Natural killer cell (primary cell): ENCODE data around the gene COL25A1. TPM values are rescaled to one million over a fixed set of nuclear protein-coding genes. Genes with fewer than 3 reads are reported as not detected.

Experiments
- ATAC-seq, 3 donors: fragments of 150-1000 bp in 2 of 3; fragments of 200-7000 bp in 1 of 3; cut with Tn5 transposase; 1 replicate in 1 of 3; 2 replicates in 2 of 3; pipeline ENCODE4 v1.10.0; 2021; ENCODE audit warnings: mild to moderate bottlenecking in 2 of 3, moderate library complexity in 2 of 3
- DNase-seq, 2 donors: peaks; one replicate each; pipeline versions ENCODE4 v3.0.0 to v3.0.0-alpha.2; 2013 to 2021; ENCODE audit warnings: mixed read lengths in 1 of 2
- H3K27ac ChIP-seq: one replicate; pipeline ENCODE4 v1.5.1; 2013; ENCODE audit warnings: mild to moderate bottlenecking, low read length
- H3K27me3 ChIP-seq: one replicate; pipeline ENCODE4 v1.6.1; 2013; ENCODE audit warnings: low read length; ENCODE audit not compliant: control insufficient read depth, insufficient read depth
- H3K36me3 ChIP-seq: one replicate; pipeline ENCODE4 v1.6.1; 2013; ENCODE audit warnings: low read length; ENCODE audit not compliant: control insufficient read depth, insufficient read depth
- H3K4me1 ChIP-seq: one replicate; pipeline ENCODE4 v1.6.1; 2013; ENCODE audit warnings: low read length; ENCODE audit not compliant: control insufficient read depth, insufficient read depth
- H3K4me3 ChIP-seq: one replicate; pipeline ENCODE4 v1.5.1; 2013; ENCODE audit warnings: low read length
- H3K9me3 ChIP-seq: one replicate; pipeline ENCODE4 v1.6.1; 2013; ENCODE audit warnings: low read length; ENCODE audit not compliant: control insufficient read depth, insufficient read depth
- H3K27ac Mint-ChIP-seq, 2 donors: one replicate each; pipeline ENCODE4 v1.8.0; 2022; ENCODE audit warnings: mild to moderate bottlenecking in 2 of 2, mixed read lengths in 2 of 2, moderate library complexity in 1 of 2
- H3K27me3 Mint-ChIP-seq, 2 donors: one replicate each; pipeline ENCODE4 v1.8.0; 2022; ENCODE audit warnings: low read depth in 2 of 2, mixed read lengths in 2 of 2
- H3K36me3 Mint-ChIP-seq: one replicate; pipeline ENCODE4 v1.8.0; 2022; ENCODE audit warnings: mixed read lengths
- H3K4me1 Mint-ChIP-seq, 2 donors: one replicate each; pipeline ENCODE4 v1.8.0; 2022; ENCODE audit warnings: mixed read lengths in 2 of 2
- H3K4me3 Mint-ChIP-seq: one replicate; pipeline ENCODE4 v1.8.0; 2022; ENCODE audit warnings: mild to moderate bottlenecking, moderate library complexity, mixed read lengths
- H3K9me3 Mint-ChIP-seq, 2 donors: one replicate each; pipeline ENCODE4 v1.8.0; 2022; ENCODE audit warnings: mixed read lengths in 2 of 2
- CTCF ChIP-seq: fragments of 200-600 bp; IDR thresholded peaks from one replicate; pipeline ENCODE4 v1.8.0; 2022; ENCODE audit warnings: antibody characterized with exemption
- WGBS: methylation state at CpG from one replicate; pipeline ENCODE4 v1.1.7; 2013; ENCODE audit warnings: missing lambda C conversion rate; ENCODE audit not compliant: insufficient coverage; 5-methylcytosine and 5-hydroxymethylcytosine counted together
- intact Hi-C: fragments of 100-400 bp; cut with micrococcal nuclease; formaldehyde crosslinking; loops from one replicate; pipeline ENCODE4 v1.14.2; 2022
- total RNA-seq, 4 donors: library from RNA; stranded (reverse); fragments of 120-200 nt in 1 of 4; gene quantifications; one replicate each; pipeline versions ENCODE4 v1.2.3 to v1.2.4, GENCODE V29; 2013 to 2022

COL25A1 gene
- under 1 TPM in 1 of 3 donors, not detected in 2; 0.08 TPM for total RNA-seq
- 0.07 TPM for total RNA-seq (2013)

GRCh38 chr4:109302361-109303139 is at the start of gene COL25A1:
Gene COL25A1 (minus strand): TSS chr4:109302658.
- peak within 1 kb of the TSS in 1 of 2 donors; percentile 45 for H3K27ac Mint-ChIP-seq
- peaks cover 20 to 27% of the 10 kb centered on the region in 2 donors for H3K4me1 Mint-ChIP-seq
- Histone ChIP-seq H3K4me3 (peak within 1 kb of the TSS; percentile 34), H3K27ac (no peak within 1 kb of the TSS), H3K4me1 (peaks cover 19% of the 10 kb centered on the region), H3K27me3 (peaks cover 59% of the 10 kb centered on the region), H3K36me3 (no peaks in the 10 kb centered on the region), H3K9me3 (no peaks in the 10 kb centered on the region)
- peak within 1 kb of the TSS; percentile 82 for H3K4me3 Mint-ChIP-seq
- no peaks in the 10 kb centered on the region for H3K36me3 Mint-ChIP-seq
- 2% methylated on average over 75 of the region's 76 CpGs for whole genome bisulfite sequencing
- no peak for TF ChIP-seq CTCF
- no peaks in the 10 kb centered on the region for H3K9me3 Mint-ChIP-seq
- DNase-seq: peak; percentile 21 to 66
- H3K27me3 Mint-ChIP-seq: peaks cover 51 to 60% of the 10 kb centered on the region in 2 donors
- intact Hi-C loops: no loop called here
- peak; percentile 54 to 84 (median 76) for ATAC-seq

GRCh38 chr4:109350121-109350520 is 47.7 kb upstream of the COL25A1 start:
- Histone ChIP-seq H3K36me3 (no peaks in the 10 kb centered on the region), H3K9me3 (peaks cover 9% of the 10 kb centered on the region), H3K27ac (no peak overlapping the region), H3K4me3 (no peak overlapping the region), H3K4me1 (no peaks in the 10 kb centered on the region), H3K27me3 (peaks cover 14% of the 10 kb centered on the region)
- TF ChIP-seq CTCF: no peak
- ATAC-seq: no peak
- intact Hi-C loops: no loop called here
- Mint-ChIP-seq H3K36me3 (peaks cover 11% of the 10 kb centered on the region), H3K4me3 (no peak overlapping the region), H3K27me3 (peaks cover 18 to 69% of the 10 kb centered on the region in 2 donors), H3K4me1 (no peaks in the 10 kb centered on the region), H3K9me3 (peaks cover 0 to 2% of the 10 kb centered on the region in 2 donors), H3K27ac (no peak overlapping the region)
- DNase-seq: no peak
- 89% methylated on average over 1 of the region's 1 CpG for WGBS

GRCh38 chr4:109334129-109335105 is 32.0 kb upstream of the COL25A1 start:
- Histone ChIP-seq H3K36me3 (no peaks in the 10 kb centered on the region), H3K4me1 (no peaks in the 10 kb centered on the region), H3K9me3 (no peaks in the 10 kb centered on the region), H3K27ac (no peak overlapping the region), H3K4me3 (no peak overlapping the region), H3K27me3 (peaks cover 5% of the 10 kb centered on the region)
- ATAC-seq: no peak
- H3K4me3 Mint-ChIP-seq: no peak overlapping the region
- H3K9me3 Mint-ChIP-seq: no peaks in the 10 kb centered on the region
- H3K36me3 Mint-ChIP-seq: no peaks in the 10 kb centered on the region
- no peak for DNase-seq
- H3K27ac Mint-ChIP-seq: no peak overlapping the region
- H3K27me3 Mint-ChIP-seq: peaks cover 13 to 36% of the 10 kb centered on the region in 2 donors
- H3K4me1 Mint-ChIP-seq: no peaks in the 10 kb centered on the region
- intact Hi-C loops: no loop called here
- TF ChIP-seq CTCF: no peak
- WGBS: 76% methylated on average over 10 of the region's 10 CpGs
